Neural progenitor cell (in vitro differentiated cells): ENCODE results near the gene ITPK1. TPM values are rescaled to one million over a fixed set of nuclear protein-coding genes. Genes with fewer than 3 reads are reported as not detected.

Experiments
- DNase-seq: peaks from one replicate; pipeline ENCODE4 v3.0.0-alpha.2; 2016; ENCODE audit warnings: low spot score
- H2AFZ ChIP-seq: fragments of 200-600 bp; sonication (generic); replicated peaks from 2 replicates; pipeline ENCODE4 v1.6.1; 2016; ENCODE audit warnings: antibody characterized with exemption
- H3F3A ChIP-seq: fragments of 200-600 bp; sonication (generic); 2 replicates; pipeline ENCODE4 v1.6.1; 2016; ENCODE audit warnings: antibody characterized with exemption, low read depth
- H3K27ac ChIP-seq: fragments of 200-600 bp; sonication (generic); 2 replicates; pipeline ENCODE4 v1.5.1; 2016; ENCODE audit warnings: mild to moderate bottlenecking
- H3K27me3 ChIP-seq: fragments of 200-600 bp; sonication (generic); 2 replicates; pipeline ENCODE4 v1.6.1; 2016; ENCODE audit warnings: mild to moderate bottlenecking, moderate library complexity
- H3K36me3 ChIP-seq: fragments of 200-600 bp; sonication (generic); 2 replicates; pipeline ENCODE4 v1.5.1; 2016
- H3K4me1 ChIP-seq: fragments of 200-600 bp; sonication (generic); 2 replicates; pipeline ENCODE4 v1.6.1; 2016; ENCODE audit warnings: mixed run types
- H3K4me2 ChIP-seq: fragments of 200-600 bp; sonication (generic); 2 replicates; pipeline ENCODE4 v1.6.1; 2016
- H3K4me3 ChIP-seq: fragments of 200-600 bp; sonication (generic); 2 replicates; pipeline ENCODE4 v1.5.1; 2016
- H3K79me2 ChIP-seq: fragments of 200-600 bp; sonication (generic); 2 replicates; pipeline ENCODE4 v1.6.1; 2016; ENCODE audit warnings: low read depth
- H3K9ac ChIP-seq: fragments of 200-600 bp; sonication (generic); 2 replicates; pipeline ENCODE4 v1.6.1; 2016
- H3K9me3 ChIP-seq: fragments of 200-600 bp; sonication (generic); 2 replicates; pipeline ENCODE4 v1.5.1; 2016; ENCODE audit warnings: low read depth
- H4K20me1 ChIP-seq: fragments of 200-600 bp; sonication (generic); 2 replicates; pipeline ENCODE4 v1.6.1; 2016; ENCODE audit warnings: low read depth
- H3K27ac Mint-ChIP-seq: 3 replicates; pipeline ENCODE4 v1.8.0; 2021; ENCODE audit warnings: mixed read lengths
- H3K27me3 Mint-ChIP-seq: 2 replicates; pipeline ENCODE4 v1.8.0; 2022; ENCODE audit warnings: low read depth, mild to moderate bottlenecking, inconsistent platforms, moderate library complexity, mixed read lengths; ENCODE audit not compliant: insufficient read depth
- H3K36me3 Mint-ChIP-seq: 3 replicates; pipeline ENCODE4 v1.8.0; 2021; ENCODE audit warnings: mixed read lengths
- H3K4me1 Mint-ChIP-seq: 3 replicates; pipeline ENCODE4 v1.8.0; 2021; ENCODE audit warnings: mixed read lengths
- H3K4me3 Mint-ChIP-seq: 3 replicates; pipeline ENCODE4 v1.8.0; 2021; ENCODE audit warnings: mild to moderate bottlenecking, moderate library complexity, mixed read lengths
- H3K9me3 Mint-ChIP-seq: 3 replicates; pipeline ENCODE4 v1.8.0; 2020; ENCODE audit warnings: mixed read lengths
- CTCF ChIP-seq: fragments of 200-600 bp; sonication (generic); IDR thresholded peaks from 2 replicates; pipeline ENCODE4 v1.5.1; 2017; ENCODE audit warnings: antibody characterized with exemption, mild to moderate bottlenecking
- EZH2 ChIP-seq: fragments of 200-600 bp; sonication (generic); IDR thresholded peaks from 2 replicates; pipeline ENCODE4 v1.6.1; 2017; ENCODE audit warnings: antibody characterized with exemption, mild to moderate bottlenecking, moderate library complexity
- EZH2phosphoT487 ChIP-seq: fragments of 200-600 bp; sonication (generic); IDR thresholded peaks from 2 replicates; pipeline ENCODE4 v1.6.1; 2017; ENCODE audit warnings: antibody characterized with exemption
- total RNA-seq: library from RNA; depleted of rRNA; stranded (reverse); fragments of >200 nt; gene quantifications from 2 replicates; pipeline ENCODE4 v1.2.3, GENCODE V29; 2015; ENCODE audit warnings: low replicate concordance

Gene ITPK1
- total RNA-seq, 1 donor from 2014 or later, result 25.8 TPM

- no peak for TF ChIP-seq CTCF
- no peak for TF ChIP-seq EZH2phosphoT487
- no peak for TF ChIP-seq EZH2
These were observed 60.0 kb downstream of the ITPK1 start for GRCh38 chr14:93055651-93056115.

DNA sequence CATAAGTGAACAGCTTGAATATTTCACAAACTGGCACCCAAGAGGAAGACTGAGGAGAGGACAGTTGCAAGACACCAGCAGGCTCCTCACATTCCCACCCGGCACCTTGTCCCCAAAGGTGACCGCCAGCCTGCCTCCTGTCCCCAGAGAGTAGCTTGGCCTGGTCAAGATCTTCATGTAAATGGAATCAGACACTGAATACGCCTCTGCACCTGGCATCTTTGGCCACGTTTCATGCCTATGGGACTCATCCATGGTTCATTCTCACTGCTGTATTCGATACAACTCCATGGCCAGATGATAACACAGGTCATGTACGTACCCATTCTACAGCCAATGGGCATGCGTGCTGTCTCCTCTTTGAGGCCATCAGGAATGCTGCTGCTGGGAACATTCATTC is 60.8 kb downstream of the ITPK1 start:
- H3F3A ChIP-seq, result peaks cover 10% of the 10 kb centered on the region
- no peak overlapping the region for H3K9ac ChIP-seq
- DNase-seq, result no peak
- H2AFZ ChIP-seq, result no peak overlapping the region
- H3K27ac Mint-ChIP-seq, result no peak overlapping the region
- H3K4me1 Mint-ChIP-seq, result peaks cover 22% of the 10 kb centered on the region
- no peaks in the 10 kb centered on the region for H3K36me3 Mint-ChIP-seq
- H3K4me2 ChIP-seq, result no peak overlapping the region
- TF ChIP-seq CTCF, result no peak
- TF ChIP-seq EZH2phosphoT487, result no peak
- TF ChIP-seq EZH2, result no peak
- H3K79me2 ChIP-seq, result no peaks in the 10 kb centered on the region
- no peak overlapping the region for H3K27ac ChIP-seq
- H3K9me3 ChIP-seq, result no peaks in the 10 kb centered on the region
- no peak overlapping the region for H3K4me3 ChIP-seq
- H3K27me3 Mint-ChIP-seq, result peaks cover 10% of the 10 kb centered on the region
- no peak overlapping the region for H3K4me3 Mint-ChIP-seq
- H3K27me3 ChIP-seq, result no peaks in the 10 kb centered on the region
- H3K9me3 Mint-ChIP-seq, result no peaks in the 10 kb centered on the region
- peaks cover 42% of the 10 kb centered on the region for H4K20me1 ChIP-seq
- no peaks in the 10 kb centered on the region for H3K36me3 ChIP-seq
- H3K4me1 ChIP-seq, result peaks cover 20% of the 10 kb centered on the region

More at GRCh38 chr14:93055651-93056115, 60.0 kb downstream of the ITPK1 start:
- no peak for DNase-seq
- Histone ChIP-seq H3K27me3 (no peaks in the 10 kb centered on the region), H3K36me3 (no peaks in the 10 kb centered on the region), H3F3A (peaks cover 18% of the 10 kb centered on the region), H4K20me1 (peaks cover 42% of the 10 kb centered on the region), H3K27ac (no peak overlapping the region), H3K9ac (no peak overlapping the region), H3K4me1 (peaks cover 15% of the 10 kb centered on the region), H2AFZ (no peak overlapping the region), H3K79me2 (no peaks in the 10 kb centered on the region), H3K4me3 (no peak overlapping the region), H3K9me3 (no peaks in the 10 kb centered on the region), H3K4me2 (no peak overlapping the region)
- H3K4me1 Mint-ChIP-seq, result peaks cover 24% of the 10 kb centered on the region
- no peaks in the 10 kb centered on the region for H3K9me3 Mint-ChIP-seq
- H3K4me3 Mint-ChIP-seq, result no peak overlapping the region
- H3K27me3 Mint-ChIP-seq, result peaks cover 10% of the 10 kb centered on the region
- no peaks in the 10 kb centered on the region for H3K36me3 Mint-ChIP-seq
- H3K27ac Mint-ChIP-seq, result no peak overlapping the region

DNA sequence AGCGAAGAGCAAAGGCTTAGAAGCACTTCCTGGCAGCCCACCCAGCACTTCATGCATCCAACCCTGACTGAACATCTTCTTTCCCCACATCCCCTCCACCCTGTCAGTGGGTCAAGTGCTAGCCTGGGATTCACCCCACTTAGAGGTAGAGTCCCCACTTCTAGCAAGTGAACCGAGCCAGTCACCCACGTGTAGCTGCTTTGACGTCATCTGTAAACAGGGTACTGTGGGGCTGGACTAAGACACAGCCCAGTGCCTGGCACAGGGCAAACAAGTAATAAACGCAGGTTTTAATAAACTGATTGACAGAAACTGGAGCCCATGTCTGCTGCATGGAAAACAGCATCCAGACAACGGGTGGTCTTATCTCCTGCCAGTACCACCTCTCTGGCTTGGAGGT is 61.7 kb downstream of the ITPK1 start:
- Histone ChIP-seq H3F3A (peaks cover 10% of the 10 kb centered on the region), H3K4me3 (no peak overlapping the region), H3K36me3 (no peaks in the 10 kb centered on the region), H4K20me1 (peaks cover 49% of the 10 kb centered on the region), H3K27me3 (no peaks in the 10 kb centered on the region), H3K9ac (no peak overlapping the region), H2AFZ (no peak overlapping the region), H3K4me1 (peaks cover 22% of the 10 kb centered on the region), H3K27ac (no peak overlapping the region), H3K4me2 (no peak overlapping the region), H3K9me3 (no peaks in the 10 kb centered on the region), H3K79me2 (no peaks in the 10 kb centered on the region)
- no peak overlapping the region for H3K27ac Mint-ChIP-seq
- H3K4me3 Mint-ChIP-seq, result no peak overlapping the region
- peaks cover 31% of the 10 kb centered on the region for H3K4me1 Mint-ChIP-seq
- no peak for DNase-seq
- H3K36me3 Mint-ChIP-seq, result no peaks in the 10 kb centered on the region
- TF ChIP-seq EZH2phosphoT487 (no peak), EZH2 (no peak), CTCF (no peak)
- peaks cover 3% of the 10 kb centered on the region for H3K9me3 Mint-ChIP-seq
- H3K27me3 Mint-ChIP-seq, result peaks cover 19% of the 10 kb centered on the region
